Measurements from ENCODE around the gene CTSW. TPM values are rescaled to one million over a fixed set of nuclear protein-coding genes. Genes with fewer than 3 reads are reported as not detected.

CTSW gene
- total RNA-seq, 2 experiments from 2014 or later: not detected

- peak within 1 kb of the TSS; percentile 99 for H3K4me3 ChIP-seq (ENCODE audit: low read depth, low read length, poor library complexity, severe bottlenecking)
- peak; percentile 98 for DNase-seq (ENCODE audit: low spot score)
- ChIA-PET CTCF (ENCODE audit: unreplicated experiment) (interaction anchor here (1.0 kb wide), 1 partner anchor 30 kb away, joined by 24 read pairs; the partner anchor contains the start of gene FIBP), POLR2A (interaction anchor here (0.6 to 3.9 kb wide), 8 partner anchors 10 to 397 kb away, joined by 3 to 59 read pairs (median 4); partner anchors contain the start of genes CCDC85B and FIBP)
- peaks cover 20% of the 10 kb centered on the region for H4K20me1 ChIP-seq (ENCODE audit: insufficient read depth, low read length)
- peak within 1 kb of the TSS; percentile 93 for H3K27ac ChIP-seq (ENCODE audit: low read depth, low read length, poor library complexity, severe bottlenecking)
- H3K36me3 ChIP-seq (ENCODE audit: insufficient read depth, low read length): peaks cover 61% of the 10 kb centered on the region
- H2AFZ ChIP-seq (ENCODE audit: low read length): peak within 1 kb of the TSS; percentile 73
- H3K4me1 ChIP-seq (ENCODE audit: insufficient read depth, low read length, poor library complexity, severe bottlenecking): peaks cover 31% of the 10 kb centered on the region
- H3K4me2 ChIP-seq (ENCODE audit: low read length): peak within 1 kb of the TSS; percentile 94
- intact Hi-C loops (cut with micrococcal nuclease; ENCODE audit: unreplicated experiment): loop anchor here (1.0 to 5.0 kb wide), 5 partner anchors 61 to 409 kb away; partner anchors contain the start of genes C11orf68, DRAP1, KAT5 and PCNX3
- H3K9me2 ChIP-seq (ENCODE audit: insufficient read depth, low read length): no peaks in the 10 kb centered on the region
- TF ChIP-seq, protein P1, sequence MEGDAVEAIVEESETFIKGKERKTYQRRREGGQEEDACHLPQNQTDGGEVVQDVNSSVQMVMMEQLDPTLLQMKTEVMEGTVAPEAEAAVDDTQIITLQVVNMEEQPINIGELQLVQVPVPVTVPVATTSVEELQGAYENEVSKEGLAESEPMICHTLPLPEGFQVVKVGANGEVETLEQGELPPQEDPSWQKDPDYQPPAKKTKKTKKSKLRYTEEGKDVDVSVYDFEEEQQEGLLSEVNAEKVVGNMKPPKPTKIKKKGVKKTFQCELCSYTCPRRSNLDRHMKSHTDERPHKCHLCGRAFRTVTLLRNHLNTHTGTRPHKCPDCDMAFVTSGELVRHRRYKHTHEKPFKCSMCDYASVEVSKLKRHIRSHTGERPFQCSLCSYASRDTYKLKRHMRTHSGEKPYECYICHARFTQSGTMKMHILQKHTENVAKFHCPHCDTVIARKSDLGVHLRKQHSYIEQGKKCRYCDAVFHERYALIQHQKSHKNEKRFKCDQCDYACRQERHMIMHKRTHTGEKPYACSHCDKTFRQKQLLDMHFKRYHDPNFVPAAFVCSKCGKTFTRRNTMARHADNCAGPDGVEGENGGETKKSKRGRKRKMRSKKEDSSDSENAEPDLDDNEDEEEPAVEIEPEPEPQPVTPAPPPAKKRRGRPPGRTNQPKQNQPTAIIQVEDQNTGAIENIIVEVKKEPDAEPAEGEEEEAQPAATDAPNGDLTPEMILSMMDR (conservative IDR thresholded peaks at IDR 0.05; ENCODE audit: low read length): no peak
- TF ChIP-seq EZH2phosphoT487 (IDR thresholded peaks at IDR 0.05; ENCODE audit: borderline replicate concordance, low read depth, low read length): no peak
- H3K79me2 ChIP-seq (ENCODE audit: insufficient read depth, low read depth, low read length): peaks cover 50% of the 10 kb centered on the region
- no TSS peak for BruUV-seq (replicated peaks)
- no peaks in the 10 kb centered on the region for H3K9me3 ChIP-seq (ENCODE audit: low read length)
Observed at GRCh38 chr11:65857853-65858680, 21.6 kb upstream of the CTSW start, which contains the start of gene CFL1. Gene CFL1, minus strand, starts transcription at chr11:65858180. Its CDS starts 81 bp downstream, at chr11:65858099.

DNA sequence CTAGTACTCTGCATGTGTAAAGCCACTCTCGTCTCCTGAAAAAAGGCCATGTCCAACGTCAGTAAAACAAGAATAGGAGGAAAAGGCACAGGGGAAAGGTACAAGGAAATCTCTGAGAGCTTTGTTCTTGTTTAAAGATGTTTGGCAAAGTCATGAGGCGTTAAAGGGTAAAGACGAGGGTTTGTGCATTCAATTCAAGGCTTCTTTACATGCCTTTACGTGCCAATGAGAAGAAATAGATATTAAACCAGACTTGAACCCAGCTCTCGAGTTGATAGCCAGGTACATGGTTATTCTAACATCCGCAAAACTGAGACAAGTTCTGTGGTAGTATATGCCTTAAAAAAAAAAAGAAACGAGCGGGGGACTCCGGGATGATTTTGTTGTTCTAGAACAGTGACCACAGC, 21.0 kb upstream of the CTSW start:
- H3K4me1 ChIP-seq (ENCODE audit: insufficient read depth, low read length, poor library complexity, severe bottlenecking): peaks cover 31% of the 10 kb centered on the region
- H3K36me3 ChIP-seq (ENCODE audit: insufficient read depth, low read length): peaks cover 61% of the 10 kb centered on the region
- CTCF ChIA-PET (ENCODE audit: unreplicated experiment): interaction anchor here (1.0 to 2.0 kb wide), 2 partner anchors 15 to 29 kb away, joined by 5 to 24 read pairs; partner anchors contain the start of gene FIBP
- H3K4me3 ChIP-seq (ENCODE audit: low read depth, low read length, poor library complexity, severe bottlenecking): peak overlapping the region; percentile 99
- no peaks in the 10 kb centered on the region for H3K9me2 ChIP-seq (ENCODE audit: insufficient read depth, low read length)
- BruUV-seq (replicated peaks): no TSS peak
- H2AFZ ChIP-seq (ENCODE audit: low read length): peak overlapping the region; percentile 73
- POLR2A ChIA-PET: interaction anchor here (0.6 to 3.9 kb wide), 8 partner anchors 10 to 397 kb away, joined by 3 to 59 read pairs (median 4); partner anchors contain the start of genes CCDC85B and FIBP
- H4K20me1 ChIP-seq (ENCODE audit: insufficient read depth, low read length): peaks cover 20% of the 10 kb centered on the region
- TF ChIP-seq, protein P1 (conservative IDR thresholded peaks at IDR 0.05; ENCODE audit: low read length): no peak
- no peak for TF ChIP-seq EZH2phosphoT487 (IDR thresholded peaks at IDR 0.05; ENCODE audit: borderline replicate concordance, low read depth, low read length)
- peak; percentile 30 for DNase-seq (ENCODE audit: low spot score)
- peak overlapping the region; percentile 93 for H3K4me2 ChIP-seq (ENCODE audit: low read length)
- H3K79me2 ChIP-seq (ENCODE audit: insufficient read depth, low read depth, low read length): peaks cover 50% of the 10 kb centered on the region
- H3K27ac ChIP-seq (ENCODE audit: low read depth, low read length, poor library complexity, severe bottlenecking): peak overlapping the region; percentile 93
- H3K9me3 ChIP-seq (ENCODE audit: low read length): no peaks in the 10 kb centered on the region
- intact Hi-C loops (cut with micrococcal nuclease; ENCODE audit: unreplicated experiment): loop anchor here (1.0 to 5.0 kb wide), 9 partner anchors 30 to 409 kb away; partner anchors contain the start of genes BANF1, C11orf68, DRAP1 and EIF1AD
